ENCODE results near the gene GLUD1.

DNA sequence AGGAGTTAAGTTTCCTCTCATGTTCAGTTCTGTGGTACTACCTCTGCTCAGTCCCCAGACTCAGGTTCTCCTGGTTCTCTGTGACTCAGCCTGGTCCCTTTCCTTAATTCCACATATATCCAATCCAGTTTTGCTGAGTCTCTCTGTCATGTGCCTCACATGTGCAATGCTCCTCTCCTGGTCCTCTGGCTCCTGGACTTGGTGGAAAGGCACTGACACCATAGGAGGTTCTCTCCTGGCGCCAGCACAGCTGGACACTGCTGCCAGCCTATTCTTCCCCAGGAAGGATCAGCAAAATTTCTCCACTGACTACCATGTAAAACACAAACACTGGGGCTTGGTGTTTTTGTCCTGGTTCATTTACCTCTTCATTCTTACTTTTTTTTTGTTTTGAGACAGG is 27.8 kb downstream of the GLUD1 start:
- no peak for TF ChIP-seq POLR2A (IDR thresholded peaks at IDR 0.05; ENCODE audit: low read length)
- TF ChIP-seq, protein P1, sequence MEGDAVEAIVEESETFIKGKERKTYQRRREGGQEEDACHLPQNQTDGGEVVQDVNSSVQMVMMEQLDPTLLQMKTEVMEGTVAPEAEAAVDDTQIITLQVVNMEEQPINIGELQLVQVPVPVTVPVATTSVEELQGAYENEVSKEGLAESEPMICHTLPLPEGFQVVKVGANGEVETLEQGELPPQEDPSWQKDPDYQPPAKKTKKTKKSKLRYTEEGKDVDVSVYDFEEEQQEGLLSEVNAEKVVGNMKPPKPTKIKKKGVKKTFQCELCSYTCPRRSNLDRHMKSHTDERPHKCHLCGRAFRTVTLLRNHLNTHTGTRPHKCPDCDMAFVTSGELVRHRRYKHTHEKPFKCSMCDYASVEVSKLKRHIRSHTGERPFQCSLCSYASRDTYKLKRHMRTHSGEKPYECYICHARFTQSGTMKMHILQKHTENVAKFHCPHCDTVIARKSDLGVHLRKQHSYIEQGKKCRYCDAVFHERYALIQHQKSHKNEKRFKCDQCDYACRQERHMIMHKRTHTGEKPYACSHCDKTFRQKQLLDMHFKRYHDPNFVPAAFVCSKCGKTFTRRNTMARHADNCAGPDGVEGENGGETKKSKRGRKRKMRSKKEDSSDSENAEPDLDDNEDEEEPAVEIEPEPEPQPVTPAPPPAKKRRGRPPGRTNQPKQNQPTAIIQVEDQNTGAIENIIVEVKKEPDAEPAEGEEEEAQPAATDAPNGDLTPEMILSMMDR (IDR thresholded peaks at IDR 0.05) = no peak
- TF ChIP-seq, protein P2, sequence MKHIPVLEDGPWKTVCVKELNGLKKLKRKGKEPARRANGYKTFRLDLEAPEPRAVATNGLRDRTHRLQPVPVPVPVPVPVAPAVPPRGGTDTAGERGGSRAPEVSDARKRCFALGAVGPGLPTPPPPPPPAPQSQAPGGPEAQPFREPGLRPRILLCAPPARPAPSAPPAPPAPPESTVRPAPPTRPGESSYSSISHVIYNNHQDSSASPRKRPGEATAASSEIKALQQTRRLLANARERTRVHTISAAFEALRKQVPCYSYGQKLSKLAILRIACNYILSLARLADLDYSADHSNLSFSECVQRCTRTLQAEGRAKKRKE (CRISPR knock-in tag; IDR thresholded peaks at IDR 0.05; ENCODE audit: low read depth) = no peak
- no peak for TF ChIP-seq ZC3H11A (IDR thresholded peaks at IDR 0.05)
- TF ChIP-seq BHLHE40 (IDR thresholded peaks at IDR 0.05; ENCODE audit: low read depth, low read length) = no peak
- no peak for TF ChIP-seq RAD21 (conservative IDR thresholded peaks at IDR 0.05 in 1 of 2, IDR thresholded peaks at IDR 0.05 in 1 of 2)
- TF ChIP-seq GATA3 (IDR thresholded peaks at IDR 0.05; ENCODE audit: borderline replicate concordance) = no peak
- no peak for TF ChIP-seq CEBPB (IDR thresholded peaks at IDR 0.05)
- TF ChIP-seq TFCP2L1 (CRISPR knock-in tag; IDR thresholded peaks at IDR 0.05) = no peak
- TF ChIP-seq JUN (IDR thresholded peaks at IDR 0.05) = no peak
